ENCODE data around the gene KRTAP5-5. TPM values are rescaled to one million over a fixed set of nuclear protein-coding genes. Genes with fewer than 3 reads are reported as not detected.

The KRTAP5-5 gene
- total and polyA plus RNA-seq, 2 donors (not counting 1 experiment from before 2014, with no cell fraction given): not detected

DNA sequence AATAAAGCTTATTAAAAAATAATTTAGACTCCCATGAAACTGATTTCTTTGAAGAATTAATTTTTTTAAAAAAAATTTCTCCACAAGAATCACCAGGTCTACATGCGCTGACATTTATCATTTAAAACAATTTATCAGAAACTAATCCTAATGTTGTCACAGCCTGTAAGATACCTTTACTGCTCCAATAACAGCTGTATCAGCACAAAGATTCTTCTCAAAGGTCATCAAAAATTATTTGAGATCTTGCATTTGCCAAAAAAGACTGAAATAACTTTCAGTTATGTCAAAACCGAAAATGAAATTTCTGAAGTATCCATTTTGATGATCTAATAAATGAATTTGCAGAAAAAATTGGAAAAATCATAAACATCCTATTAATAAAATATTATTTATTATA lies 8.1 kb downstream of the KRTAP5-5 start:
- H3K36me3 ChIP-seq (replicated peaks in 1 of 2; ENCODE audit: control extremely low read depth in 1 of 2, control insufficient read depth in 1 of 2, extremely low read depth in 1 of 2, insufficient read depth in 2 of 2, low read length in 1 of 2): no peaks in the 10 kb centered on the region
- no peak overlapping the region for H3K4me3 ChIP-seq (ENCODE audit: control extremely low read depth in 1 of 5, extremely low read depth in 1 of 5, insufficient read depth in 1 of 5, low read depth in 2 of 5, low read length in 4 of 5)
- H3K9me3 Mint-ChIP-seq (ENCODE audit: insufficient read depth): no peaks in the 10 kb centered on the region
- ChIA-PET CTCF (interaction anchor here (1.2 to 1.5 kb wide), 4 partner anchors 9 to 363 kb away, joined by 3 to 7 read pairs (median 4); no protein-coding TSS in a partner anchor), POLR2A (no interaction called here)
- no CpG with 5 or more reads among the region's 2 CpGs for WGBS (ENCODE audit: insufficient coverage)
- no peak overlapping the region for H3K4me2 ChIP-seq (replicated peaks; ENCODE audit: low read depth, low read length, poor library complexity, severe bottlenecking)
- no peaks in the 10 kb centered on the region for H3K4me1 ChIP-seq (ENCODE audit: control insufficient read depth in 2 of 2, insufficient read depth in 2 of 2, low read length in 2 of 2)
- intact Hi-C loops (cut with micrococcal nuclease): no loop called here
- H4K20me1 ChIP-seq (ENCODE audit: control insufficient read depth, insufficient read depth, low read length, poor library complexity, severe bottlenecking): no peaks in the 10 kb centered on the region
- no peak for TF ChIP-seq EZH2 (IDR thresholded peaks at IDR 0.05; ENCODE audit: borderline replicate concordance, insufficient read depth, low read depth, low read length, poor library complexity, severe bottlenecking)
- TF ChIP-seq, protein P1, sequence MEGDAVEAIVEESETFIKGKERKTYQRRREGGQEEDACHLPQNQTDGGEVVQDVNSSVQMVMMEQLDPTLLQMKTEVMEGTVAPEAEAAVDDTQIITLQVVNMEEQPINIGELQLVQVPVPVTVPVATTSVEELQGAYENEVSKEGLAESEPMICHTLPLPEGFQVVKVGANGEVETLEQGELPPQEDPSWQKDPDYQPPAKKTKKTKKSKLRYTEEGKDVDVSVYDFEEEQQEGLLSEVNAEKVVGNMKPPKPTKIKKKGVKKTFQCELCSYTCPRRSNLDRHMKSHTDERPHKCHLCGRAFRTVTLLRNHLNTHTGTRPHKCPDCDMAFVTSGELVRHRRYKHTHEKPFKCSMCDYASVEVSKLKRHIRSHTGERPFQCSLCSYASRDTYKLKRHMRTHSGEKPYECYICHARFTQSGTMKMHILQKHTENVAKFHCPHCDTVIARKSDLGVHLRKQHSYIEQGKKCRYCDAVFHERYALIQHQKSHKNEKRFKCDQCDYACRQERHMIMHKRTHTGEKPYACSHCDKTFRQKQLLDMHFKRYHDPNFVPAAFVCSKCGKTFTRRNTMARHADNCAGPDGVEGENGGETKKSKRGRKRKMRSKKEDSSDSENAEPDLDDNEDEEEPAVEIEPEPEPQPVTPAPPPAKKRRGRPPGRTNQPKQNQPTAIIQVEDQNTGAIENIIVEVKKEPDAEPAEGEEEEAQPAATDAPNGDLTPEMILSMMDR (IDR thresholded peaks at IDR 0.05): no peak
- peaks cover 0 to 21% (median 2%) of the 10 kb centered on the region in 4 experiments for H3K27me3 ChIP-seq (replicated peaks in 1 of 4; ENCODE audit: control extremely low read depth in 1 of 4, control insufficient read depth in 3 of 4, insufficient read depth in 4 of 4, low read length in 3 of 4)
- H2AFZ ChIP-seq (ENCODE audit: insufficient read depth, low read depth, low read length, poor library complexity, severe bottlenecking): no peak overlapping the region
- H3K9me3 ChIP-seq (ENCODE audit: control extremely low read depth in 1 of 3, control insufficient read depth in 2 of 3, insufficient read depth in 1 of 3, low read length in 2 of 3): no peaks in the 10 kb centered on the region
- no peaks in the 10 kb centered on the region for H3K4me1 Mint-ChIP-seq
- no peak overlapping the region for H3K4me3 Mint-ChIP-seq
- H3K27me3 Mint-ChIP-seq: peaks cover 33% of the 10 kb centered on the region
- no peak overlapping the region for H3K27ac Mint-ChIP-seq
- H3K9ac ChIP-seq (ENCODE audit: low read length): no peak overlapping the region
- no peak overlapping the region for H3K27ac ChIP-seq (ENCODE audit: low read length in 2 of 2)
- no peaks in the 10 kb centered on the region for H3K79me2 ChIP-seq (ENCODE audit: control insufficient read depth, insufficient read depth, low read length)
- ATAC-seq (ENCODE audit: low read depth) (no peak), DNase-seq (no peak)

DNA sequence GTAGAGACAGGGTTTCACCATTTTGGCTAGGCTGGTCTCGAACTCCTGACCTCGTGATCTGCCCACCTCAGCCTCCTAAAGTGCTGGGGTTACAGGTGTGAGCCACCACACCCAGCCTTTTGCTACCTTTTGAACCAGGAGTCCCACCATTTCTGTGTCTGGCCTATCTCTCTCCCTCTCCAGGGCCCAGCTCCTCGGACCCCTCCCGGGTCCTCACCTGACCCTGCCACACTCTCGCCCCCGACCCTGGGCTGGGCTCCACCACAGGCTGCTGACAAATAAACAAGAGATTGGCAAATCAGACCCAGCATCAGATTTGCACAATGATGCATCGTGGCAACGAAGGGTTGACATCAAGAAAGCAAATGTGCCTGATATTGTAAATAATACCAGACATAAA lies 8.8 kb downstream of the KRTAP5-5 start:
- ATAC-seq (ENCODE audit: low read depth): no peak
- WGBS (ENCODE audit: insufficient coverage): 88% methylated on average over 6 of the region's 8 CpGs
- DNase-seq: no peak
- Histone ChIP-seq H3K36me3 (replicated peaks in 1 of 2; ENCODE audit: control extremely low read depth in 1 of 2, control insufficient read depth in 1 of 2, extremely low read depth in 1 of 2, insufficient read depth in 2 of 2, low read length in 1 of 2) (no peaks in the 10 kb centered on the region), H4K20me1 (ENCODE audit: control insufficient read depth, insufficient read depth, low read length, poor library complexity, severe bottlenecking) (no peaks in the 10 kb centered on the region), H2AFZ (ENCODE audit: insufficient read depth, low read depth, low read length, poor library complexity, severe bottlenecking) (no peak overlapping the region), H3K4me1 (ENCODE audit: control insufficient read depth in 2 of 2, insufficient read depth in 2 of 2, low read length in 2 of 2) (no peaks in the 10 kb centered on the region), H3K27me3 (replicated peaks in 1 of 4; ENCODE audit: control extremely low read depth in 1 of 4, control insufficient read depth in 3 of 4, insufficient read depth in 4 of 4, low read length in 3 of 4) (peaks cover 0 to 21% (median 2%) of the 10 kb centered on the region in 4 experiments), H3K4me2 (replicated peaks; ENCODE audit: low read depth, low read length, poor library complexity, severe bottlenecking) (no peak overlapping the region), H3K9me3 (ENCODE audit: control extremely low read depth in 1 of 3, control insufficient read depth in 2 of 3, insufficient read depth in 1 of 3, low read length in 2 of 3) (no peaks in the 10 kb centered on the region), H3K9ac (ENCODE audit: low read length) (no peak overlapping the region), H3K79me2 (ENCODE audit: control insufficient read depth, insufficient read depth, low read length) (no peaks in the 10 kb centered on the region), H3K27ac (ENCODE audit: low read length in 2 of 2) (no peak overlapping the region), H3K4me3 (ENCODE audit: control extremely low read depth in 1 of 5, extremely low read depth in 1 of 5, insufficient read depth in 1 of 5, low read depth in 2 of 5, low read length in 4 of 5) (no peak overlapping the region)
- TF ChIP-seq EZH2 (IDR thresholded peaks at IDR 0.05; ENCODE audit: borderline replicate concordance, insufficient read depth, low read depth, low read length, poor library complexity, severe bottlenecking): no peak
- TF ChIP-seq, protein P1 (IDR thresholded peaks at IDR 0.05): no peak
- intact Hi-C loops (cut with micrococcal nuclease): no loop called here
- Mint-ChIP-seq H3K4me3 (no peak overlapping the region), H3K9me3 (ENCODE audit: insufficient read depth) (no peaks in the 10 kb centered on the region), H3K4me1 (no peaks in the 10 kb centered on the region), H3K27ac (no peak overlapping the region), H3K27me3 (peaks cover 26% of the 10 kb centered on the region)
- ChIA-PET POLR2A (no interaction called here), CTCF (interaction anchor here (1.3 to 1.8 kb wide), 2 partner anchors 10 to 91 kb away, joined by 3 to 6 read pairs; no protein-coding TSS in a partner anchor)

Data from B cell (primary cell).